Stimulated activated CD8-positive, alpha-beta memory T cell treated with anti-CD3 and anti-CD28 coated beads, Interleukin-4, amount 100 ng/mL, for 24 hours (primary cell): ENCODE results near the gene CLEC16A.
"Not testable (repeated sequence)": the region's sequence is repeated elsewhere in the genome, so short reads cannot be mapped to it uniquely, and the experiment has no call there.

Experiments
- DNase-seq: peaks from one replicate; pipeline ENCODE4 v3.0.0-alpha.2; 2020; ENCODE audit warnings: low read depth

CLEC16A gene

GRCh38 chr16:10941127-10941933, 3.0 kb upstream of the CLEC16A start:
- no peak for DNase-seq

GRCh38 chr16:10941935-10942351, 2.4 kb upstream of the CLEC16A start:
- not testable (repeated sequence) for DNase-seq

- peak; percentile 93 for DNase-seq
These were observed 1.9 kb upstream of the CLEC16A start, which contains the start of gene DEXI for GRCh38 chr16:10942352-10943063. Gene DEXI (minus strand): TSS chr16:10942468. CDS start chr16:10942005, 463 bp downstream.

GRCh38 chr16:10943064-10943353, 1.4 kb upstream of the CLEC16A start:
- no peak for DNase-seq

GRCh38 chr16:10945065-10945787, 862 bp downstream of the CLEC16A start:
- DNase-seq: no peak

GRCh38 chr16:10946308-10946707, 1.9 kb downstream of the CLEC16A start:
- no peak for DNase-seq

- no peak for DNase-seq
These were observed 2.9 kb downstream of the CLEC16A start for GRCh38 chr16:10947211-10947787.

GRCh38 chr16:10949424-10949970, 5.1 kb downstream of the CLEC16A start:
- DNase-seq: no peak

GRCh38 chr16:10950393-10950792, 6.0 kb downstream of the CLEC16A start:
- no peak for DNase-seq

- DNase-seq: no peak
These were observed 6.7 kb downstream of the CLEC16A start for GRCh38 chr16:10951026-10951425.

GRCh38 chr16:10954903-10955302, 10.5 kb downstream of the CLEC16A start:
- DNase-seq: no peak

GRCh38 chr16:10957771-10958482, 13.6 kb downstream of the CLEC16A start:
- no peak for DNase-seq

- no peak for DNase-seq
These were observed 14.8 kb downstream of the CLEC16A start for GRCh38 chr16:10959161-10959560.

GRCh38 chr16:10961231-10961630, 16.9 kb downstream of the CLEC16A start:
- DNase-seq: no peak

GRCh38 chr16:10964039-10964890, 19.9 kb downstream of the CLEC16A start:
- DNase-seq: peak; percentile 72

- no peak for DNase-seq
These were observed 20.5 kb downstream of the CLEC16A start for GRCh38 chr16:10964891-10965326.

GRCh38 chr16:10965440-10966061, 21.2 kb downstream of the CLEC16A start:
- no peak for DNase-seq

- DNase-seq: no peak
These were observed 21.8 kb downstream of the CLEC16A start for GRCh38 chr16:10966129-10966528.

GRCh38 chr16:10966559-10966958, 22.2 kb downstream of the CLEC16A start:
- not testable (repeated sequence) for DNase-seq

- no peak for DNase-seq
These were observed 23.6 kb downstream of the CLEC16A start for GRCh38 chr16:10967986-10968385.
